MM.1S (cell line): ENCODE results near the gene LITAFD.

Experiments
- CTCF ChIP-seq: fragments of 300-600 bp; sonication (generic); IDR thresholded peaks from 2 replicates; pipeline ENCODE4 v1.5.1; 2016; ENCODE audit warnings: antibody characterized with exemption, low read length, mixed read lengths
- EZH2 ChIP-seq: fragments of 300-600 bp; sonication (generic); optimal IDR thresholded peaks from 2 replicates; pipeline ENCODE3; 2017; ENCODE audit warnings: low read depth, mild to moderate bottlenecking, antibody characterized with exemption, low read length, mixed read lengths
- EZH2phosphoT487 ChIP-seq: fragments of 300-600 bp; sonication (generic); IDR thresholded peaks from 2 replicates; pipeline ENCODE4 v1.6.1; 2018; ENCODE audit warnings: antibody characterized with exemption, low read length

DNA sequence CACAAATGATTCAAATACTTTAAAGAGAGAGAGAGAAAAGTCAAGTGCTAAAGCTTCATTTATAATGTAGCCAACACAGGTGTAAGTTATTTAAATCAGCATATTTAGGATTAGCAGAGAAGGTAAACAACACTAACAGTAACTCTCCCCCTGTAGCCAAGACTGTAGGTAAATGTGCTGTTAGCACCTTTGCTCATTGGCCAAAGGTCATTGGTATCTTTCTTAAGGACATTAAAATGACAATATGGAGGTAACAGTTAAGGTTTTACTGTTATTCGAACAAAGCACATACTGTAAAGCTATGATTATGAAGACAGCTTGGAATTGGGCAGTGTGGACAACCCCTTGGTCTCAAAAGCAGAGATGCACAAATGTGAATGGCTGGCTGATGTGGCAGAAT, 28.7 kb downstream of the LITAFD start:
- TF ChIP-seq CTCF (no peak), EZH2phosphoT487 (no peak), EZH2 (no peak)
